HepG2 (cell line): Measurements from ENCODE around the gene KANTR. TPM values are rescaled to one million over a fixed set of nuclear protein-coding genes. Genes with fewer than 3 reads are reported as not detected.

ENCODE experiments used
- ATAC-seq: fragments of 200-7000 bp; cut with Tn5 transposase; 3 replicates; pipeline ENCODE4 v1.9.1; 2020; ENCODE audit warnings: mild to moderate bottlenecking, moderate library complexity
- BruUV-seq: library from RNA; stranded (reverse); fragments of 400-500 nt; replicated peaks from 2 replicates; lab custom pipeline; 2021; lab: Mats Ljungman, UMichigan
- CTCF ChIA-PET: fragments of 300-600 bp; formaldehyde crosslinking; extraction: SDS; loops from one replicate; lab custom pipeline; 2021; ENCODE audit warnings: low total read pairs, inconsistent platforms, low intra/inter-chr PET ratio; lab: Yijun Ruan, JAX
- POLR2A ChIA-PET: fragments of 350-600 bp; sonication (Branson Sonifier 250); formaldehyde crosslinking; loops from one replicate; lab custom pipeline; 2020; ENCODE audit warnings: antibody characterized with exemption, inconsistent platforms; lab: Yijun Ruan, JAX
- DNase-seq: peaks from one replicate; pipeline ENCODE4 v3.0.0-alpha.2; 2015; ENCODE audit warnings: low spot score
- FAIRE-seq: peaks from 3 replicates; lab custom pipeline; 2011; peaks lifted over from hg19 to GRCh38; lab: Jason Lieb, UNC
- H2AFZ ChIP-seq: one replicate; pipeline ENCODE4 v1.6.1; 2011; ENCODE audit warnings: low read length, inconsistent platforms
- H3K27ac ChIP-seq: fragments of 300-600 bp; 3 replicates; pipeline ENCODE4 v1.8.0; 2011; ENCODE audit warnings: mixed run types, mild to moderate bottlenecking, mixed read lengths, low read length, inconsistent platforms; ENCODE audit not compliant: insufficient read depth; ENCODE audit errors: extremely low read length
- H3K27me3 ChIP-seq, 2 experiments: fragments of 200-600 bp in 1 of 2; 2 replicates in 1 of 2; 3 replicates in 1 of 2; pipeline versions ENCODE4 v1.6.0 to v1.8.0; 2011; ENCODE audit warnings: low read length in 2 of 2, mild to moderate bottlenecking in 2 of 2, moderate library complexity in 2 of 2, inconsistent platforms in 1 of 2; ENCODE audit not compliant: insufficient read depth in 2 of 2, control insufficient read depth in 1 of 2
- H3K36me3 ChIP-seq, 2 experiments: fragments of 200-600 bp in 1 of 2; replicated peaks in 1 of 2; 2 replicates in 1 of 2; 3 replicates in 1 of 2; pipeline versions ENCODE4 v1.5.1 to v1.8.0; 2011; ENCODE audit warnings: low read length in 2 of 2, inconsistent platforms in 1 of 2; ENCODE audit not compliant: insufficient read depth in 2 of 2, control insufficient read depth in 1 of 2
- H3K4me1 ChIP-seq: 2 replicates; pipeline ENCODE4 v1.5.1; 2012; ENCODE audit warnings: low read length, inconsistent platforms; ENCODE audit not compliant: insufficient read depth
- H3K4me2 ChIP-seq: 2 replicates; pipeline ENCODE4 v1.6.0; 2011; ENCODE audit warnings: low read depth, low read length, inconsistent platforms
- H3K4me3 ChIP-seq, 3 experiments: fragments of 200-600 bp in 1 of 3; sonication (generic), shearing (Covaris generic) in 1 of 3; replicated peaks in 1 of 3; 2 replicates each; pipeline ENCODE4 v1.5.1; 2011 to 2016; ENCODE audit warnings: low read length in 3 of 3, inconsistent platforms in 2 of 3, low read depth in 2 of 3, mild to moderate bottlenecking in 2 of 3, control low read depth in 1 of 3, mixed read lengths in 1 of 3; ENCODE audit not compliant: insufficient read depth in 1 of 3
- H3K79me2 ChIP-seq: one replicate; pipeline ENCODE4 v1.6.1; 2011; ENCODE audit warnings: low read length, inconsistent platforms; ENCODE audit not compliant: insufficient read depth
- H3K9ac ChIP-seq: 2 replicates; pipeline ENCODE4 v1.6.0; 2011; ENCODE audit warnings: mild to moderate bottlenecking, low read depth, low read length, inconsistent platforms; ENCODE audit not compliant: insufficient read depth
- H3K9me3 ChIP-seq: 2 replicates; pipeline ENCODE4 v1.5.1; 2012; ENCODE audit warnings: mild to moderate bottlenecking, low read length
- H4K20me1 ChIP-seq: 2 replicates; pipeline ENCODE4 v1.6.0; 2011; ENCODE audit warnings: inconsistent platforms, mild to moderate bottlenecking, low read length, moderate library complexity; ENCODE audit not compliant: insufficient read depth
- FOSL2 ChIP-seq: sonication (generic); formaldehyde crosslinking; IDR thresholded peaks from 2 replicates; pipeline ENCODE4 v1.4.0; 2020; ENCODE audit warnings: missing genetic modification reagents
- REL ChIP-seq: sonication (generic); formaldehyde crosslinking; conservative IDR thresholded peaks from 2 replicates; pipeline ENCODE4 v1.8.0; 2022; ENCODE audit warnings: mild to moderate bottlenecking, missing genetic modification reagents, moderate library complexity
- SAFB2 ChIP-seq: sonication (generic); formaldehyde crosslinking; IDR thresholded peaks from 2 replicates; pipeline ENCODE4 v1.5.1; 2020; ENCODE audit warnings: missing genetic modification reagents, low read depth, mild to moderate bottlenecking, borderline replicate concordance
- SMAD3 ChIP-seq: sonication (generic); formaldehyde crosslinking; IDR thresholded peaks from 2 replicates; pipeline ENCODE4 v1.4.0; 2020; ENCODE audit warnings: missing genetic modification reagents
- SMARCE1 ChIP-seq: fragments of 450-650 bp; IDR thresholded peaks from 2 replicates; pipeline ENCODE4 v1.6.1; 2017; ENCODE audit warnings: borderline replicate concordance
- ZBTB1 ChIP-seq: sonication (generic); formaldehyde crosslinking; IDR thresholded peaks from 2 replicates; pipeline ENCODE4 v1.4.0; 2020; ENCODE audit warnings: missing genetic modification reagents, borderline replicate concordance
- ZFP36 ChIP-seq: fragments of 150-350 bp; IDR thresholded peaks from 2 replicates; pipeline ENCODE4 v1.6.1; 2018; ENCODE audit warnings: borderline replicate concordance, low read length, low read depth; ENCODE audit not compliant: partially characterized antibody
- ZNF3 ChIP-seq: IDR thresholded peaks from 2 replicates; pipeline ENCODE4 v1.7.0; 2017; ENCODE audit warnings: inconsistent platforms
- WGBS: methylation state at CpG from one replicate; pipeline ENCODE4 v1.1.6; 2017; ENCODE audit warnings: low lambda C conversion rate; 5-methylcytosine and 5-hydroxymethylcytosine counted together
- in situ Hi-C: cut with HindIII; loops from 2 replicates; pipeline ENCODE4 v1.10.0; 2017; ENCODE audit warnings: low pct_unique_long_range_greater_than_20kb; ENCODE audit not compliant: extremely low pct_ligation_motif_present
- intact Hi-C: fragments of 100-400 bp; cut with micrococcal nuclease; formaldehyde crosslinking; loops from one replicate; pipeline ENCODE4 v1.10.0; 2022; ENCODE audit not compliant: unreplicated experiment
- polyA plus RNA-seq, 8 experiments: library from polyadenylated mRNA; depleted of rRNA in 3 of 8; stranded (reverse) in 7 of 8; unstranded in 1 of 8; fragments of >200 nt; fragmentation: Illumina TruSeq in 4 of 8; extraction: Trizol in 4 of 8; gene quantifications; 2 replicates each; pipeline versions ENCODE4 v1.2.1 to v1.2.3, GENCODE V29; 2011 to 2016; ENCODE audit warnings: low read depth in 4 of 8, missing spikeins in 1 of 8, mixed read lengths in 1 of 8; ENCODE audit not compliant: insufficient read depth in 1 of 8
- total RNA-seq, 5 experiments: library from RNA; depleted of rRNA; stranded (reverse); fragments of >200 nt; fragmentation: Illumina TruSeq; extraction: Trizol; gene quantifications; 2 replicates each; pipeline ENCODE4 v1.2.3, GENCODE V29; 2016; ENCODE audit warnings: low read depth in 1 of 5
- TF ChIP-seq, protein P1 (sequence below): sonication (generic); formaldehyde crosslinking; IDR thresholded peaks from 2 replicates; pipeline ENCODE4 v1.4.0; 2020; ENCODE audit warnings: missing genetic modification reagents, mild to moderate bottlenecking, borderline replicate concordance
- TF ChIP-seq, protein P2 (sequence below): sonication (generic); formaldehyde crosslinking; IDR thresholded peaks from 2 replicates; pipeline ENCODE4 v1.5.1; 2020; ENCODE audit warnings: mild to moderate bottlenecking, moderate library complexity, missing genetic modification reagents

The KANTR gene
- total and polyA plus RNA-seq, 2 of the 13 experiments (the other 11 are each of a cell fraction or from before 2014, with no cell fraction given), result 4.4 to 9.0 TPM

DNA sequence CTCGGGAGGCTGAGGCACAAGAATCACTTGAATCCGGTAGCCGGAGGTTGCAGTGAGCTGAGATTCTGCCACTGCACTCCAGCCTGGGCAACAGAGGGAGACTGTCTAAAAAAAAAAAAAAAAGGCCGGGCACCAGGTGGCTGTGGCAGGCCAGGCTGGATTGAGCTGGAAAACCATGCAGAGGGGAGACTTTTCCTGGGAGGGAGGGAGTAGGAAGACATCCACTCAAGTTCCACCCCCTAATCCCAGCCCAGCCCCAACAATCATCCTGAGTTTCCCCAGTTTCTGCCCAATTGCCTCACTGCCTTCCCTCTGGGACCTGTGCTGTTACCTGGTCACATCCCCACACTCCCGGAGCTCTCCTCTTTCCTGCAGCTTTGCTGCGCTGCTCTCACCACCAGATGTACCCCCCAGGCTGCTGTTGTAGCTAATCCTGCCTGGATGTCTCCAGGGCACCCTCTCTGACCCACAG, 20.8 kb upstream of the KANTR start:
- no peak overlapping the region for H2AFZ ChIP-seq
- H4K20me1 ChIP-seq, result no peaks in the 10 kb centered on the region
- FAIRE-seq, result no peak
- H3K4me2 ChIP-seq, result peak overlapping the region; percentile 83
- ATAC-seq, result peak; percentile 64
- TF ChIP-seq, protein P1, sequence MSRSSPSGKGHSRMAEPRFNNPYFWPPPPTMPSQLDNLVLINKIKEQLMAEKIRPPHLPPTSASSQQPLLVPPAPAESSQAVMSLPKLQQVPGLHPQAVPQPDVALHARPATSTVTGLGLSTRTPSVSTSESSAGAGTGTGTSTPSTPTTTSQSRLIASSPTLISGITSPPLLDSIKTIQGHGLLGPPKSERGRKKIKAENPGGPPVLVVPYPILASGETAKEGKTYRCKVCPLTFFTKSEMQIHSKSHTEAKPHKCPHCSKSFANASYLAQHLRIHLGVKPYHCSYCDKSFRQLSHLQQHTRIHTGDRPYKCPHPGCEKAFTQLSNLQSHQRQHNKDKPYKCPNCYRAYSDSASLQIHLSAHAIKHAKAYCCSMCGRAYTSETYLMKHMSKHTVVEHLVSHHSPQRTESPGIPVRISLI, result peak; percentile 50; the same call in 1 of the 2 replicates
- no peak for TF ChIP-seq SMAD3 (CRISPR knock-in tag)
- no peak overlapping the region for H3K27ac ChIP-seq
- no peaks in the 10 kb centered on the region for H3K79me2 ChIP-seq
- in situ Hi-C loops, result no loop called here
- peak overlapping the region; percentile 30 to 55 (median 51); a peak in 5 of 6 replicates for H3K4me3 ChIP-seq
- DNase-seq, result no peak
- H3K27me3 ChIP-seq, result no peaks in the 10 kb centered on the region
- intact Hi-C loops, result no loop called here
- no TSS peak for BruUV-seq
- CTCF ChIA-PET, result no interaction called here
- H3K9me3 ChIP-seq, result no peaks in the 10 kb centered on the region
- 0% methylated on average over 3 of the region's 6 CpGs for WGBS
- POLR2A ChIA-PET, result interaction anchor here (1.5 kb wide), 1 partner anchor 9 kb away, joined by 4 read pairs; the partner anchor contains the start of gene TSPYL2
- H3K36me3 ChIP-seq, result no peaks in the 10 kb centered on the region
- H3K4me1 ChIP-seq, result no peaks in the 10 kb centered on the region
- H3K9ac ChIP-seq, result no peak overlapping the region

DNA sequence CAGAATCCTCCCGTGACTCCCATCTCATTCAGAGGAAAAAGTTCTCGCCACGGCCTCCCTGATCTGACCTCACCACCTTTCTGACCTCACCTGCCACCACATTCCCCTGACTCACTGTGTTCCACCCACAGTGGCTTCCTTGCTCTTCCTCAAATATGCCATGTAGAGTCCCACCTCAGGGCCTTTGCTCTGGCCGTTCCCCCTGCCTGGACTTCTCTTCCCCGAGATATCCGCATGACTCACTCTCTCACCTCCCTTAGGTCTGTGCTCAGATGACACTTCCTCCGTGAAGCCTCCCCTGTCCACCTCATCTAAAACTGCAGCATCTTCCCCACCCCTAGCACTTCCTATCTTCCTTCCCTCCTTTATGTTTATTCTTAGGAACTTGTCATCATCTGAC, 18.9 kb upstream of the KANTR start:
- Histone ChIP-seq H3K9me3 (no peaks in the 10 kb centered on the region), H3K9ac (no peak overlapping the region), H4K20me1 (no peaks in the 10 kb centered on the region), H3K4me1 (no peaks in the 10 kb centered on the region), H3K27ac (no peak overlapping the region), H3K4me2 (peak overlapping the region; percentile 12; the same call in 1 of the 2 replicates), H3K27me3 (no peaks in the 10 kb centered on the region), H3K36me3 (no peaks in the 10 kb centered on the region), H3K4me3 (no peak overlapping the region), H3K79me2 (no peaks in the 10 kb centered on the region), H2AFZ (no peak overlapping the region)
- ChIA-PET CTCF (no interaction called here), POLR2A (no interaction called here)
- intact Hi-C loops, result no loop called here
- WGBS, result 3% methylated on average over 5 of the region's 7 CpGs
- no peak for TF ChIP-seq ZNF3 (CRISPR knock-in tag)
- no peak for TF ChIP-seq SMARCE1
- no peak for TF ChIP-seq SAFB2 (CRISPR knock-in tag)
- peak; percentile 58 for TF ChIP-seq ZFP36
- TF ChIP-seq FOSL2 (CRISPR knock-in tag), result peak; percentile 36
- TF ChIP-seq REL (CRISPR knock-in tag), result no peak
- TF ChIP-seq, protein P2, sequence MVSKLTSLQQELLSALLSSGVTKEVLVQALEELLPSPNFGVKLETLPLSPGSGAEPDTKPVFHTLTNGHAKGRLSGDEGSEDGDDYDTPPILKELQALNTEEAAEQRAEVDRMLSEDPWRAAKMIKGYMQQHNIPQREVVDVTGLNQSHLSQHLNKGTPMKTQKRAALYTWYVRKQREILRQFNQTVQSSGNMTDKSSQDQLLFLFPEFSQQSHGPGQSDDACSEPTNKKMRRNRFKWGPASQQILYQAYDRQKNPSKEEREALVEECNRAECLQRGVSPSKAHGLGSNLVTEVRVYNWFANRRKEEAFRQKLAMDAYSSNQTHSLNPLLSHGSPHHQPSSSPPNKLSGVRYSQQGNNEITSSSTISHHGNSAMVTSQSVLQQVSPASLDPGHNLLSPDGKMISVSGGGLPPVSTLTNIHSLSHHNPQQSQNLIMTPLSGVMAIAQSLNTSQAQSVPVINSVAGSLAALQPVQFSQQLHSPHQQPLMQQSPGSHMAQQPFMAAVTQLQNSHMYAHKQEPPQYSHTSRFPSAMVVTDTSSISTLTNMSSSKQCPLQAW (CRISPR knock-in tag), result no peak
- no peak for TF ChIP-seq ZBTB1
- in situ Hi-C loops, result no loop called here
- no peak for DNase-seq
- FAIRE-seq, result no peak
- BruUV-seq, result no TSS peak
- no peak; the same call in 2 of the 3 replicates for ATAC-seq
